T-helper 1 cell treated with Interleukin-12 subunit alpha and Interleukin-12 subunit beta and Interleukin-4 antibody, amounts not matched to agents 30 μg/mL and 1 μg/mL, for 36 hours (primary cell): ENCODE measurements around the gene IL7R.
A peak's percentile ranks its signal among the peaks of the same experiment; 100 is the strongest.

Experiments
- H3K27ac Mint-ChIP-seq: one replicate; pipeline ENCODE4 v1.8.0; 2021; ENCODE audit warnings: mild to moderate bottlenecking, mixed read lengths
- H3K27me3 Mint-ChIP-seq: one replicate; pipeline ENCODE4 v1.8.0; 2021; ENCODE audit warnings: low read depth, mixed read lengths
- H3K36me3 Mint-ChIP-seq: one replicate; pipeline ENCODE4 v1.8.0; 2021; ENCODE audit warnings: low read depth, mixed read lengths
- H3K4me1 Mint-ChIP-seq: one replicate; pipeline ENCODE4 v1.8.0; 2021; ENCODE audit warnings: low read depth, mixed read lengths
- H3K4me3 Mint-ChIP-seq: one replicate; pipeline ENCODE4 v1.8.0; 2021; ENCODE audit warnings: mild to moderate bottlenecking, moderate library complexity, mixed read lengths
- H3K9me3 Mint-ChIP-seq: one replicate; pipeline ENCODE4 v1.8.0; 2021; ENCODE audit warnings: mixed read lengths

Gene IL7R

GRCh38 chr5:35899800-35900199 lies 43.1 kb downstream of the IL7R start:
- H3K36me3 Mint-ChIP-seq = peaks cover 1% of the 10 kb centered on the region
- H3K27me3 Mint-ChIP-seq = peaks cover 7% of the 10 kb centered on the region
- peaks cover 58% of the 10 kb centered on the region for H3K4me1 Mint-ChIP-seq
- H3K4me3 Mint-ChIP-seq = peak overlapping the region; percentile 41
- no peaks in the 10 kb centered on the region for H3K9me3 Mint-ChIP-seq
- peak overlapping the region; percentile 17 for H3K27ac Mint-ChIP-seq

- H3K4me3 Mint-ChIP-seq = no peak overlapping the region
- H3K4me1 Mint-ChIP-seq = peaks cover 64% of the 10 kb centered on the region
- peak overlapping the region; percentile 27 for H3K27ac Mint-ChIP-seq
- H3K27me3 Mint-ChIP-seq = no peaks in the 10 kb centered on the region
- peaks cover 1% of the 10 kb centered on the region for H3K36me3 Mint-ChIP-seq
- H3K9me3 Mint-ChIP-seq = no peaks in the 10 kb centered on the region
Measured at GRCh38 chr5:35900972-35901695, 44.4 kb downstream of the IL7R start.

- Mint-ChIP-seq H3K9me3 (no peaks in the 10 kb centered on the region), H3K27ac (peak overlapping the region; percentile 49), H3K4me1 (peaks cover 64% of the 10 kb centered on the region), H3K4me3 (peak overlapping the region; percentile 19), H3K36me3 (peaks cover 1% of the 10 kb centered on the region), H3K27me3 (no peaks in the 10 kb centered on the region)
Measured at GRCh38 chr5:35902046-35902672, 45.5 kb downstream of the IL7R start.

GRCh38 chr5:35903631-35904203 lies 47.0 kb downstream of the IL7R start:
- Mint-ChIP-seq H3K27ac (peak overlapping the region; percentile 60), H3K4me1 (peaks cover 67% of the 10 kb centered on the region), H3K36me3 (peaks cover 1% of the 10 kb centered on the region), H3K27me3 (no peaks in the 10 kb centered on the region), H3K9me3 (no peaks in the 10 kb centered on the region), H3K4me3 (peak overlapping the region; percentile 1)

- peak overlapping the region; percentile 60 for H3K27ac Mint-ChIP-seq
- peaks cover 1% of the 10 kb centered on the region for H3K36me3 Mint-ChIP-seq
- no peaks in the 10 kb centered on the region for H3K9me3 Mint-ChIP-seq
- H3K27me3 Mint-ChIP-seq = no peaks in the 10 kb centered on the region
- peaks cover 63% of the 10 kb centered on the region for H3K4me1 Mint-ChIP-seq
- peak overlapping the region; percentile 1 for H3K4me3 Mint-ChIP-seq
Measured at GRCh38 chr5:35904443-35905132, 47.9 kb downstream of the IL7R start.

- H3K4me3 Mint-ChIP-seq = no peak overlapping the region
- H3K4me1 Mint-ChIP-seq = peaks cover 37% of the 10 kb centered on the region
- H3K9me3 Mint-ChIP-seq = peaks cover 26% of the 10 kb centered on the region
- H3K27me3 Mint-ChIP-seq = peaks cover 3% of the 10 kb centered on the region
- H3K27ac Mint-ChIP-seq = no peak overlapping the region
- H3K36me3 Mint-ChIP-seq = peaks cover 12% of the 10 kb centered on the region
Measured at GRCh38 chr5:35908228-35908627, 51.5 kb downstream of the IL7R start.

GRCh38 chr5:35908814-35909213 lies 52.1 kb downstream of the IL7R start:
- Mint-ChIP-seq H3K27ac (no peak overlapping the region), H3K36me3 (peaks cover 13% of the 10 kb centered on the region), H3K4me3 (no peak overlapping the region), H3K9me3 (peaks cover 26% of the 10 kb centered on the region), H3K27me3 (peaks cover 3% of the 10 kb centered on the region), H3K4me1 (peaks cover 33% of the 10 kb centered on the region)

GRCh38 chr5:35919191-35919590 lies 62.5 kb downstream of the IL7R start:
- Mint-ChIP-seq H3K4me3 (no peak overlapping the region), H3K27me3 (no peaks in the 10 kb centered on the region), H3K9me3 (peaks cover 40% of the 10 kb centered on the region), H3K4me1 (peaks cover 21% of the 10 kb centered on the region), H3K36me3 (peaks cover 18% of the 10 kb centered on the region), H3K27ac (peak overlapping the region; percentile 46)

- Mint-ChIP-seq H3K4me3 (no peak overlapping the region), H3K36me3 (peaks cover 18% of the 10 kb centered on the region), H3K4me1 (peaks cover 35% of the 10 kb centered on the region), H3K9me3 (peaks cover 28% of the 10 kb centered on the region), H3K27me3 (no peaks in the 10 kb centered on the region), H3K27ac (no peak overlapping the region)
Measured at GRCh38 chr5:35920890-35921289, 64.2 kb downstream of the IL7R start.

- Mint-ChIP-seq H3K36me3 (peaks cover 17% of the 10 kb centered on the region), H3K27ac (no peak overlapping the region), H3K4me1 (peaks cover 39% of the 10 kb centered on the region), H3K27me3 (no peaks in the 10 kb centered on the region), H3K4me3 (no peak overlapping the region), H3K9me3 (peaks cover 20% of the 10 kb centered on the region)
Measured at GRCh38 chr5:35921930-35922329, 65.2 kb downstream of the IL7R start.

GRCh38 chr5:35922468-35922867 lies 65.8 kb downstream of the IL7R start:
- peaks cover 39% of the 10 kb centered on the region for H3K4me1 Mint-ChIP-seq
- peaks cover 20% of the 10 kb centered on the region for H3K9me3 Mint-ChIP-seq
- peaks cover 17% of the 10 kb centered on the region for H3K36me3 Mint-ChIP-seq
- H3K27me3 Mint-ChIP-seq = no peaks in the 10 kb centered on the region
- no peak overlapping the region for H3K27ac Mint-ChIP-seq
- no peak overlapping the region for H3K4me3 Mint-ChIP-seq

- Mint-ChIP-seq H3K4me1 (peaks cover 35% of the 10 kb centered on the region), H3K27ac (peak overlapping the region; percentile 17), H3K27me3 (no peaks in the 10 kb centered on the region), H3K4me3 (peak overlapping the region; percentile 69), H3K9me3 (peaks cover 9% of the 10 kb centered on the region), H3K36me3 (peaks cover 7% of the 10 kb centered on the region)
Measured at GRCh38 chr5:35924122-35924949, 67.6 kb downstream of the IL7R start.

GRCh38 chr5:35924950-35925722 lies 68.4 kb downstream of the IL7R start:
- H3K27ac Mint-ChIP-seq = peak overlapping the region; percentile 60
- H3K4me1 Mint-ChIP-seq = peaks cover 31% of the 10 kb centered on the region
- no peaks in the 10 kb centered on the region for H3K27me3 Mint-ChIP-seq
- H3K4me3 Mint-ChIP-seq = peak overlapping the region; percentile 69
- H3K9me3 Mint-ChIP-seq = peaks cover 4% of the 10 kb centered on the region
- H3K36me3 Mint-ChIP-seq = peaks cover 4% of the 10 kb centered on the region
